Measurements from ENCODE around the gene KCNQ1. TPM values are rescaled to one million over a fixed set of nuclear protein-coding genes. Genes with fewer than 3 reads are reported as not detected.

Gene KCNQ1
- total RNA-seq, 1 experiment from 2014 or later: 2.3 TPM

DNA sequence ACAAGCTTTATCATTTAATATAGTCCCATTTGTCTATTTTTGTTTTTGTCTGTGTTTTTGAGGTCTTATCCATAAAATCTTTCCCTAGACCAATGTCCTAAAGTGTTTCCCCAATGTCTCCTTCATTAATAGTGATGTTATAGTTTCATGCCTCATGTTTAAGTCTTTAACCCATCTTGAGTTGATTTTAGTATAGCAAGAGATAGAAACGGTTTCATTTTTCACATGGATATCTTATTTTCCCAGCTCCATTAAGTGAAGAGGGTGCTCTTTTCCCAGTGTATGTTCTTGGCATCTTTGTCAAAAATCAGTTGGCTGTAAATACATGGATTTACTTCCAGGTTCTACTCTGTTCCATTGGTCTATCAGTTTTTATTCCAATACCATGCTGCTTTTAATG lies 196.8 kb downstream of the KCNQ1 start:
- Mint-ChIP-seq H3K4me3 (no peak overlapping the region), H3K36me3 (ENCODE audit: insufficient read depth in 1 of 3, low read depth in 3 of 3) (peaks cover 36 to 72% (median 50%) of the 10 kb centered on the region in 3 experiments), H3K9me3 (peaks cover 97 to 100% of the 10 kb centered on the region in 2 experiments), H3K4me1 (no peaks in the 10 kb centered on the region), H3K27ac (no peak overlapping the region), H3K27me3 (ENCODE audit: low read depth) (peaks cover 95% of the 10 kb centered on the region)
- H3K18ac ChIP-seq (ENCODE audit: insufficient read length, low read depth, low read length): no peak overlapping the region
- H4K91ac ChIP-seq (ENCODE audit: insufficient read length, low read depth, low read length): no peak overlapping the region
- DNase-seq: no peak
- no peak overlapping the region for H3K4ac ChIP-seq (ENCODE audit: low read depth, low read length)
- no peak overlapping the region for H3K4me2 ChIP-seq (ENCODE audit: insufficient read depth, insufficient read length, low read length)
- no peak overlapping the region for H3K23ac ChIP-seq (ENCODE audit: insufficient read length, low read depth, low read length)
- no peak overlapping the region for H2BK5ac ChIP-seq (ENCODE audit: insufficient read length, low read length)
- H2AK5ac ChIP-seq (ENCODE audit: insufficient read length, low read length): no peak overlapping the region
- H2BK15ac ChIP-seq (ENCODE audit: low read depth, low read length): no peak overlapping the region
- no peaks in the 10 kb centered on the region for H4K20me1 ChIP-seq (ENCODE audit: control insufficient read depth, insufficient read depth, insufficient read length)
- no peak overlapping the region for H3K9ac ChIP-seq (ENCODE audit: extremely low read depth, insufficient read length, low read length)
- no peak overlapping the region for H3K14ac ChIP-seq (ENCODE audit: insufficient read depth, low read length)
- H2BK20ac ChIP-seq (ENCODE audit: low read depth, low read length, poor library complexity, severe bottlenecking): no peak overlapping the region
- H3K9me3 ChIP-seq (ENCODE audit: control insufficient read depth, low read depth, low read length): peaks cover 49% of the 10 kb centered on the region
- H3K4me1 ChIP-seq (ENCODE audit: insufficient read depth, low read length): no peaks in the 10 kb centered on the region
- H3K27ac ChIP-seq (ENCODE audit: insufficient read length, low read depth, low read length): no peak overlapping the region
- TF ChIP-seq, protein P1, sequence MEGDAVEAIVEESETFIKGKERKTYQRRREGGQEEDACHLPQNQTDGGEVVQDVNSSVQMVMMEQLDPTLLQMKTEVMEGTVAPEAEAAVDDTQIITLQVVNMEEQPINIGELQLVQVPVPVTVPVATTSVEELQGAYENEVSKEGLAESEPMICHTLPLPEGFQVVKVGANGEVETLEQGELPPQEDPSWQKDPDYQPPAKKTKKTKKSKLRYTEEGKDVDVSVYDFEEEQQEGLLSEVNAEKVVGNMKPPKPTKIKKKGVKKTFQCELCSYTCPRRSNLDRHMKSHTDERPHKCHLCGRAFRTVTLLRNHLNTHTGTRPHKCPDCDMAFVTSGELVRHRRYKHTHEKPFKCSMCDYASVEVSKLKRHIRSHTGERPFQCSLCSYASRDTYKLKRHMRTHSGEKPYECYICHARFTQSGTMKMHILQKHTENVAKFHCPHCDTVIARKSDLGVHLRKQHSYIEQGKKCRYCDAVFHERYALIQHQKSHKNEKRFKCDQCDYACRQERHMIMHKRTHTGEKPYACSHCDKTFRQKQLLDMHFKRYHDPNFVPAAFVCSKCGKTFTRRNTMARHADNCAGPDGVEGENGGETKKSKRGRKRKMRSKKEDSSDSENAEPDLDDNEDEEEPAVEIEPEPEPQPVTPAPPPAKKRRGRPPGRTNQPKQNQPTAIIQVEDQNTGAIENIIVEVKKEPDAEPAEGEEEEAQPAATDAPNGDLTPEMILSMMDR (conservative IDR thresholded peaks at IDR 0.05): no peak
- H3K23me2 ChIP-seq (ENCODE audit: insufficient read length, low read depth, low read length, poor library complexity, severe bottlenecking): no peaks in the 10 kb centered on the region
- H3K79me1 ChIP-seq (ENCODE audit: insufficient read depth, low read depth, low read length, poor library complexity, severe bottlenecking): no peaks in the 10 kb centered on the region
- H3K27me3 ChIP-seq (ENCODE audit: insufficient read depth, low read length): peaks cover 2% of the 10 kb centered on the region; the same call in 1 of the 2 replicates
- no peak overlapping the region for H3K56ac ChIP-seq (ENCODE audit: insufficient read length, low read depth, low read length)
- WGBS (ENCODE audit: extremely low coverage, insufficient read length, low lambda C conversion rate): no CpG with 5 or more reads among the region's 1 CpG
- no peak overlapping the region for H2BK120ac ChIP-seq (ENCODE audit: low read depth, low read length, poor library complexity, severe bottlenecking)
- H2BK12ac ChIP-seq (ENCODE audit: insufficient read length, low read depth, low read length): no peak overlapping the region
- no peak overlapping the region for H4K5ac ChIP-seq (ENCODE audit: insufficient read length, low read depth, low read length)
- no peak overlapping the region for H3T11ph ChIP-seq (ENCODE audit: low read length)
- no peak overlapping the region for H4K8ac ChIP-seq (replicated peaks; ENCODE audit: insufficient read length, low read depth, low read length)
- H2AFZ ChIP-seq (ENCODE audit: low read length): no peak overlapping the region
- H3K79me2 ChIP-seq (ENCODE audit: insufficient read depth, low read length): no peaks in the 10 kb centered on the region

Measured in H9 (cell line).